Loucy (cell line): ENCODE measurements around the gene OTUD4.

Source experiments
- H2AFZ ChIP-seq: fragments of 200-600 bp; sonication (generic); 2 replicates; pipeline ENCODE4 v1.6.0; 2016; ENCODE audit warnings: antibody characterized with exemption, mild to moderate bottlenecking, low read length, moderate library complexity
- H3F3A ChIP-seq: fragments of 200-600 bp; 2 replicates; pipeline ENCODE4 v1.6.0; 2016; ENCODE audit warnings: antibody characterized with exemption, low read depth, mild to moderate bottlenecking
- H3K27me3 ChIP-seq: fragments of 200-600 bp; sonication (generic); 2 replicates; pipeline ENCODE4 v1.6.1; 2014; ENCODE audit warnings: low read length, mild to moderate bottlenecking; ENCODE audit not compliant: insufficient read depth, poor library complexity, severe bottlenecking
- H3K36me3 ChIP-seq: fragments of 200-600 bp; sonication (generic); 2 replicates; pipeline ENCODE4 v1.6.1; 2016; ENCODE audit warnings: low read length; ENCODE audit not compliant: insufficient read depth
- H3K4me1 ChIP-seq: fragments of 200-600 bp; sonication (generic); 2 replicates; pipeline ENCODE4 v1.5.1; 2014; ENCODE audit warnings: low read length, mild to moderate bottlenecking; ENCODE audit not compliant: insufficient read depth, poor library complexity, severe bottlenecking
- H3K4me2 ChIP-seq: fragments of 200-600 bp; sonication (generic); 2 replicates; pipeline ENCODE4 v1.6.0; 2014; ENCODE audit warnings: antibody characterized with exemption, low read length, low read depth, mild to moderate bottlenecking; ENCODE audit not compliant: poor library complexity, severe bottlenecking
- H3K4me3 ChIP-seq: fragments of 200-600 bp; sonication (generic); 2 replicates; pipeline ENCODE4 v1.5.1; 2014; ENCODE audit warnings: low read length, mild to moderate bottlenecking, mixed read lengths; ENCODE audit not compliant: poor library complexity, severe bottlenecking
- H3K79me2 ChIP-seq: fragments of 200-600 bp; sonication (generic); 2 replicates; pipeline ENCODE4 v1.6.1; 2014; ENCODE audit warnings: low read length; ENCODE audit not compliant: insufficient read depth
- H3K9ac ChIP-seq: fragments of 200-600 bp; sonication (generic); 2 replicates; pipeline ENCODE4 v1.6.0; 2014; ENCODE audit warnings: mild to moderate bottlenecking, low read depth, low read length, moderate library complexity; ENCODE audit not compliant: poor library complexity, severe bottlenecking
- H3K9me2 ChIP-seq: fragments of 200-600 bp; sonication (generic); replicated peaks from 2 replicates; pipeline ENCODE4 v1.6.1; 2016; ENCODE audit warnings: low read depth, low read length, mixed read lengths
- H3K9me3 ChIP-seq: fragments of 200-600 bp; sonication (generic); 2 replicates; pipeline ENCODE4 v1.6.1; 2014; ENCODE audit warnings: mild to moderate bottlenecking, antibody characterized with exemption, low read length, low read depth; ENCODE audit not compliant: insufficient read depth
- H4K20me1 ChIP-seq: fragments of 200-600 bp; sonication (generic); 2 replicates; pipeline ENCODE4 v1.6.0; 2014; ENCODE audit warnings: antibody characterized with exemption, low read length, mild to moderate bottlenecking; ENCODE audit not compliant: insufficient read depth, poor library complexity, severe bottlenecking
- EZH2phosphoT487 ChIP-seq: fragments of 200-600 bp; IDR thresholded peaks from 2 replicates; pipeline ENCODE4 v1.6.1; 2018; ENCODE audit warnings: antibody characterized with exemption, mild to moderate bottlenecking, moderate library complexity, borderline replicate concordance
- TF ChIP-seq, protein P1 (sequence below): fragments of 200-600 bp; sonication (generic); conservative IDR thresholded peaks from 2 replicates; pipeline ENCODE4 v1.5.1; 2014; ENCODE audit warnings: mild to moderate bottlenecking, antibody characterized with exemption, low read length

OTUD4 gene

DNA sequence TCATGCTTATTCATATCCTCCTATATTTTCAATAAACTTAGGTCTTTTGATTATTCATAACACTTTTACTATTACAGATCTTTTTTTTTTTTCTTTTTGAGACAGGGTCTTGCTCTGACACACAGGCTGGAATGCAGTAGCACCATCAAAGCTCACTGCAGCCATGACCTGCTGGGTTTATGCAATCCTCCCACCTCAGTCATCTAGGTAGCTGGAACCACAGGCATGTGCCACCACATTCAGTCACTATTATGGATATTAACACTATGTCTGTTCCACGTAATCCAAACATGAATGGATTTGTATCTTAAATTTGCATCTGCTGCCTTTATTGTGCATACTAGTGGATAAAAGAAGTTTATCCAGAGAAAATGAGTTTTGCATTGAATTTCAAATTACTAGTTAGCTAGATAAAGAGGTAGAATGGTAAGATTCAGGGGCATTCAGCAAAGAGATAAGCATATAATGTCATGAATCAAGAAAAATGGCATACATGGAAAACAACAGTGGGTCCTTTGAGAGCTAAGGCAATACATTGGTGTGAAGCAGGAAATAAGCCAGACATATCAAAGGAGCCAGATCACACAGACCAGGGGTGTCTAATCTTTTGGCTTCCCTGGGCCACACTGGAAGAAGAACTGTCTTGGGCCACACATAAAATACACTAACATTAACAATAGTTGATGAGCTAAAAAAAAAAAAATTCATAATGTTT, 96.3 kb downstream of the OTUD4 start:
- peaks cover 19% of the 10 kb centered on the region for H3K36me3 ChIP-seq
- no peak overlapping the region for H3K4me3 ChIP-seq
- H2AFZ ChIP-seq = no peak overlapping the region
- TF ChIP-seq, protein P1, sequence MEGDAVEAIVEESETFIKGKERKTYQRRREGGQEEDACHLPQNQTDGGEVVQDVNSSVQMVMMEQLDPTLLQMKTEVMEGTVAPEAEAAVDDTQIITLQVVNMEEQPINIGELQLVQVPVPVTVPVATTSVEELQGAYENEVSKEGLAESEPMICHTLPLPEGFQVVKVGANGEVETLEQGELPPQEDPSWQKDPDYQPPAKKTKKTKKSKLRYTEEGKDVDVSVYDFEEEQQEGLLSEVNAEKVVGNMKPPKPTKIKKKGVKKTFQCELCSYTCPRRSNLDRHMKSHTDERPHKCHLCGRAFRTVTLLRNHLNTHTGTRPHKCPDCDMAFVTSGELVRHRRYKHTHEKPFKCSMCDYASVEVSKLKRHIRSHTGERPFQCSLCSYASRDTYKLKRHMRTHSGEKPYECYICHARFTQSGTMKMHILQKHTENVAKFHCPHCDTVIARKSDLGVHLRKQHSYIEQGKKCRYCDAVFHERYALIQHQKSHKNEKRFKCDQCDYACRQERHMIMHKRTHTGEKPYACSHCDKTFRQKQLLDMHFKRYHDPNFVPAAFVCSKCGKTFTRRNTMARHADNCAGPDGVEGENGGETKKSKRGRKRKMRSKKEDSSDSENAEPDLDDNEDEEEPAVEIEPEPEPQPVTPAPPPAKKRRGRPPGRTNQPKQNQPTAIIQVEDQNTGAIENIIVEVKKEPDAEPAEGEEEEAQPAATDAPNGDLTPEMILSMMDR = no peak
- no peak for TF ChIP-seq EZH2phosphoT487
- H3K4me1 ChIP-seq = peaks cover 11% of the 10 kb centered on the region
- H3F3A ChIP-seq = no peaks in the 10 kb centered on the region
- H3K27me3 ChIP-seq = no peaks in the 10 kb centered on the region
- H3K9me2 ChIP-seq = no peaks in the 10 kb centered on the region
- no peak overlapping the region for H3K4me2 ChIP-seq
- no peaks in the 10 kb centered on the region for H3K9me3 ChIP-seq
- H4K20me1 ChIP-seq = no peaks in the 10 kb centered on the region
- peaks cover 39% of the 10 kb centered on the region for H3K79me2 ChIP-seq
- H3K9ac ChIP-seq = no peak overlapping the region
